Activated CD4-positive, alpha-beta T cell treated with anti-CD3 and anti-CD28 coated beads for 24 hours (primary cell): ENCODE results near the gene RARB.

Experiments
- DNase-seq, 2 donors: peaks; one replicate each; pipeline ENCODE4 v3.0.0-alpha.2; 2020; ENCODE audit warnings: low read depth in 2 of 2

RARB gene

DNA sequence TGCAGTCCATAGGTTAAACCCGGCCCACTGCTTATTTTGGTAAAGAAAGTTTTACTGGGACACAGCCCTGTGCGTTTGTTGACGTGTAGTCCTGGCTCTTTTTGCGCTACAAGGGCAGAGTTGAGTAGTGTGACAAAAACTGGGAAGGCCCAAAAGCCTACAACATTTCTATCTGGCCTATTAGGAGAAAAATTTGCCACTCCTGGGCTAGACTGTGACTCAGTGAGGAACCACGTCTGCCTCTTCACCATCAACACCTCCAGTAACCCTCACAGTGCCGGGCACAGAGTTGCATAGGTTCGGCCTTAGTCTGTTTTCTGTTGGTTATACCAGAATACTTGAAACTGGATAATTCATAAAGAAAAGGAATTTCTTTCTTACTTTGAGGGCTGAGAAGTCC is 126.3 kb downstream of the RARB start:
- DNase-seq, result no peak

DNA sequence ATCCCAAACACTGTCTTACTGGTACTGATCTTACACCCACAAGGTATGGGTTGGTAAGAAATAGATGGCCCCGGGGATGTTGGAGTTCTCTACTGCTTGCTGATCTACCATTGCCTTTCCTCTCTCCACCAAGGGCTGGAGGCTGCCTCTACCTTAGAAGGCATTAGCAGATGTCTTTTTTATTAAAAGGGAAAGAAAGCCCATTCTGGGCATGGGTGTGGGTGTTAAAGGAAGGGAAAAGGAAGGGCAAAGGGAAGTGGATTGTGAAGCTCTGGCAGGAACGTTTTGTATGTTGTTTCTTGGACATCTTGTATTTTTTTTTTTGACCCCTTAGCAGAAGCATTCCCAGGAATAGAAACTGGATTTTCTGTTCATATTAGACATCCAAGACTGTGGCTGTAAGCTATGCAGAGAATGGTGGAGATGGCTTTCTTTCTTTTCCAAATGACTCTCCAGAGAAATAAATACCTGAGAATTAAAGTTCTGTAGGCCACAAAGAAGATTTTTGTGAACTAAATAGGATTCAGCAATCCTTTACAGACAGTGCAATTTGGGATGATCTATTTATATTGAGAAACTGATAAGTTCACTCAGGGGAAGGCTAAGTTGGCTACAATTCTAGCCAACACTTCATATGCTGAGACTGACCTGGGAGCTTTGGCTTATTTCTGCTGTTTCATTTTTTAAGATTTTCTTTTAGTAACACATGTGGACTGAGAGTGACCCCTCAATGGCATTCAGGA is 127.8 kb downstream of the RARB start:
- DNase-seq, result no peak

DNA sequence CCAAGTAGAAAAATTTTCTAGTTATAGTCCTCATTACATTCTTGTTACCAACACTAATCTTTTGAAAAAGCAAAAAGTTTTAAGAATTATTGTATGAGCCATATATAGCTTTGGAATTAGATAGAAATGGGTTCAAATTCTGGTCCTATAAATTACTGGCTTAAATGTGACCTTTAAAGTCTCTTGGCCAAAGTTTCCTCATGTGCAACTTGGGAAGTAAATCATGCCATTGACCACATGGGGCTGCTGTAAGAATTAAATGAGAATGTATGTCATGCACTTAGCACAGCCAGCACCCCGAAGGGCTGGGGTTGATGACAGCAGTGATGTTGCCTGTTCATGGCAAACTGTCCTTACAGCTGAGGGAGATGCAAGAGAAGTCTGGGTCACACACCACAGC is 128.4 kb downstream of the RARB start:
- DNase-seq, result no peak

DNA sequence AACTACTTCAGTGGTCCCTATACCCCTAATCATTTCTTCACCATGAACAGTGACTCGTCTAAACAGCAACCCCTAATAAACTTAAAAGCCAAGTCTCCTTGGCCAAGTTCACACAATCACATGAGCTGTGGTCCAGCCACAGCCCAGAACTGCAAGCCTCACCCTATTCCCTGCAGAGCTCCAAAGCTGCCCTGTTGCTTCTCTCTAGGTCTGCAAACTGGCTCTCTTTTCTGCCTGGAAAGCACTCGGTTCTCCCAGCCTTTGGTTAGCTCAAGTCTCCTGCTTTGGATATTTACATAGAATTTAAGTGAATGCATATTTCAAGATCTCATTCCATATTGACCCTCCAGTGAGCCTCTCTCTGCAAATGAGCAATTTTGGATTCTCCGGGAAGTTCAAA is 129.6 kb downstream of the RARB start:
- no peak for DNase-seq

DNA sequence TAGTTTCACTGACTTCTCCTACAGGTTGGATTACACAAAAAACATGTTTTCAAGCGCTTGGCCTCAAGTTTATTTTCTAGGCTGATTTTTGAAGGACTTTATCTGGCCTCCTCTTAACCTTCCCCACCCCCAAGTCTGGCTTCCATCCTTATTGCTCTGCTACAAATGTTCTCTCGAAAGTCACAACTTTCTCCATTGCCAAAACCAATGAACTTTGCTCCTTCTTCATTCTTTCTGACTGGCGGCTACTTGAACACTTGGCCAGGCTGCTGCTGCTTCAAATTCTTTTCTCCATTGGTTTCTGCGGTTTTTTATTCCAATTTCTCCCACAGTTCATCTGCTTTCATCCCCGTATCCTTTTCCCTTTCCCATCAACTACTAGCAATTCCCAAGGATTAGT is 130.1 kb downstream of the RARB start:
- DNase-seq, result no peak

DNA sequence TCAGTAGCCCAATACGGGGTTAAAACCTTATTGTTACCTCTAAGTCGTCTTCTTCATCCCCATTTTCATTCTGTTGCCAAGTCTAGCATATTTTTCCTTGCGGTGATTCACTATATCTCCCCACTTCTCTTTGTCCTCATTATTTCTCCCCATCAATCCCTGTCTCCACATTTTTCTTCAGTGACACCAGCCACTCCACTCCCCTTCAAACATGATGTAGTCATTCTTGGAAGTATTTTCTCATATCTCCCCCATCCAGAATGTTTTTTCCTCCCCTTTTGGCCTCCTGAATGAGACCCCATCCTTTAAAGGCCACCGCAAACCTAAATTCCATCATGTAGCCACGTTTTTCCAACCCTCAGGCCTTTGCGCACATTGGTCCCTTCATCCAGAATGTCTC is 130.7 kb downstream of the RARB start:
- DNase-seq, result no peak

DNA sequence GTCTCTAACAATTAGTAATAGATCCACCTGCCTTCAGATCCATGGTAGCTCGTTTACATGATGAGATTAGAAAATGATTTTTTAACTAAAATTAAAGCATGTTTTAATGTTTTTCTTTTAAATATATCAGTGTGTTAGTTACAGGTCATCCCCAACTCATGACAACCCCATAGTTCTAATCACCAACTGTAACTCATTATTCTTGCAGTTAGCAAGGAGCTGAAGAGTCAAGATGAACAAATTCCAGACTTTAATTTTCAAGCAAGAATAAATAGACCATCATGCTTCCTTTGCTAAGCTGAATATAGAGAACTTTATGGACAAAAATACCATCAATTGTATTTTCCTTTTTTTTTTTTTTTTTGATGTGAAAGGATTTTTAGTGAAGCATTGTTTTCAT is 135.5 kb downstream of the RARB start:
- no peak for DNase-seq

DNA sequence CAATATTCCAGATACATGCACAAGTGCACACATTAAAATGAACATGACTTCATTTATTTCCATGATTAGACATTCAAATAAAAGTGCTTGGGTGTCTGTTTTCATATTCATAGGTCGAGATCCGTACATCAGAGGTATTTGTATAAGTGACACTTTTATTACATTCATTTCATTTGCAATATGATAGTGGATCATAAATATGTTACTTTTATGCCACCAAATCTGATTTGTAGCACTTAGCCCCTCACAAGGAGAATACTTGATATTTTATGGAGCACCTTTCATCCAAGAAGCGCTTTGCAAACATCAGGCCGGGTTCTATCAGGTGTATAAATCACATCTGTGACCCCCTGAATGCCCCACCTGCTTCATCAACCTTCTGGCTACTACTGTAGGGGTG is 136.0 kb downstream of the RARB start:
- no peak for DNase-seq

DNA sequence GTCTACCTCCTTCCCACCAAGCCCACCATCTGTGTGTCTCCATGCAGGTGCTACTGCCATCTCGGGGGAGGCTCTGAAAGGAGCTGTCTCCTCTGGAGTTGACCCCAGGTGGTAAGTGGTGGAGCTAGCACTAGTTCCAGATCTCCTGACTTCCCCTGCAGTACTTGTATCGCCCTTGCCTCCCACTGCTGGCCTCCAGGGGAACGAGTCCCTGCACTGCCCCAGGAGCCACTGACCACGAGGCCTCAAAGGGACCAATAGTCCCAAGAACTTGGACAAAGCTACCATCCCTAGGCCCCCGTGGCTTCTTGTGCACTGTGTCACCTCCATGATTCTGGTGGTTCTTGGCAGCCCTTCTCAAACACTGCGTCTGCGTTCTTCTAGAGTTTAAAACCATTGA is 137.7 kb downstream of the RARB start:
- DNase-seq, result no peak

DNA sequence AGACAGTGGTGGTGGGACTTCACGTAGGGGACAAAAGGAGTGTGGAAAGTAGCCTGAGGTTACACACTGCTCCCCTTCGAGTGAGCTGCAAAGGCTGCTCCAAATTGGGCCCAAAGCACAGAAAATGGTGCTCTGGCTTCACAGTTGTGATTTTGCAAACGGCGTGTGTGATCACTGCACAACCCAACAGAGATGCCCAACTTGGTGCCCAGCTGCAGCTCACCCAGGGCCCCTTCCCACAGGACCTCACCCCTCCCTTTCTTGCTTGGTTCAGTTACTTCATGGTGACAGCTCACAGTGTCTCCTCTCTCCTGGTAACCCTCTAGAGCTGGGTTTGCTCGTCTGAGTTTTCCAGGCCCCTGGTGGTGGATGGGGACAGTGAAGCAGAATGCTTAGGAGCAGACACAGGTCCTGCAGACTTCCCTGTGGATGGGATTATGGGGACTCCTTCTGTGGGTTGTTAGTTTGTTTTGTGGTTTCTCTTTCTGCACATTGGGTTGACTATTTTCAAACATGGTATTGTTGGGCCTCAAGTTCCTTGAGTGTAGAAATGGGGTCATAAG is 138.4 kb downstream of the RARB start:
- no peak for DNase-seq

DNA sequence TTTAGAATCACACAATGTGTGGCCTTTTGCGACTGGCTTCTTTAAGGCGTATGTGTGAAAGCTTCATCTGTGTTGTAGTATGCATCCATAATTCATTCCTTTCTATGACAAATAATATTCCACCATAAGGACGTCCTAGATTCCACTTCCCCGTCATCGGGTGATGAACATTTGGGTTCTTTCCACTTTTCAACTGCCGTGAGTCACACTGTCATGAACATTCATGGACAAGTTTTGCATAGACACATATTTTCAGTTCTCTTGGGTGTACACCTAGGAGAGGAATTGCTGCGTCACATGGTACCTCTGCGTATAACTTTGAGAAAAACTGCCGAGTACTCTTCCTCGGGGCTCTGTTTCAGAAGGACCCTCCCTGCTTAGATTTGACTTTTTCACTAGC is 139.3 kb downstream of the RARB start:
- no peak for DNase-seq

DNA sequence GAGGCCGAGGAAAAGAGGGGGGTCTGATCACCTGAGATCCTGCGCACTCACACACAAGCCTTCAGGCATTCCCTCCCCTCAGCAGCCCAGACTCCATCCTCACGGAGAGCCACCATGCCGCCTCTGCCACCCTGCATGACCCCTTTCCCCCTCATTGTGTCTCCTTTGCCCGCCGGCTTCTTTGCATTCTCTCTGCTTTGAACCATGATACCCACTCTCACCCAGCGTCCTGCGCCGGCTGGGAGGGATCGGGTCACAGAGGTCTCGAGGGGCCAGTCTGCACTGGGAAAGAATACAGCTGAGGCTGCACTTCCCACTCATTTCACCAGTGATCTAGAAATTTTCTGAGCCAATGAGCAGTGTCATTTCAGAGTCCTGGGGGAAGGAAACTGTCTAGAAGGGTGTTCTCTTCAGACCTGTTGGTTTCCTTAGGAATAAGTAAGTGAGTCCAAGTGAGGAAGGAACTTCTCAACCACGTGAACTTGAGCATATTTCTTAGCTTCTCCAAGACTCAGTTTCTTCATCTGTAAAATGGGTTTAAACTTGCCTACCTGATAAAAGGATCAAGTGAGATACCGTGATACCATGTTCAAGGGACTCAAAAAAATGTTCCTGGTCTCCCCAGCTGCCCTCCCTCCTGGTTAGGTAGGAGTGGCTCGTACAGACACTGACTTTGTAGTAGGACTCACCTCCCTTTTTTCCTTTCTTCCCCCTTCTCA is 139.9 kb downstream of the RARB start:
- DNase-seq, result no peak

DNA sequence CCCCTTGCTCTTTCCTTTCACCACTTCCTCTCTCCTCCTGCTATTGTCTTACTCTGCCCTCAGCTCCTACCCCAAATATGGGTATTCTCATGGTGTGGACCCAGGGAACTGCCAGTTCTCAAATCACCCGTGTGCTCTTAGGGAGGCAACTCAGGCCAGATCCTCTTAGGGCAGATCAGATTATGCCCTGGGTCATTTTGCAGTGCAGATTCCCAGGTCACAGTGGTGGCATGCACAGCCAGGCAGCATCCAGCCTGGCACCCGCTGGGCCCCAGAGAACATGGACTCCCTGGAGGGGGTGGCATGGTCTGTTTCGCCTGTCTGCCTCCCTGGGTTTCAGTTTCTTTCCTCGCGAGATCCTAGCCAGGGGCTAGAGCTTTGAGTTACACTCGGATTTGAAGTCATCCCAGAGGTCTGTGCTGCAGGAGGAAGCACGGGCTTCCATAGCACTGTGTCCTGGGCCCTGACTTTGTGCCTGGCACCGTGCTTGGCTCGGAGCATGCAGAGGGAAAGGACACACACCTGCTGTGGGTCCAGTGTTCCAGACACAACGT is 140.5 kb downstream of the RARB start:
- DNase-seq, result no peak

DNA sequence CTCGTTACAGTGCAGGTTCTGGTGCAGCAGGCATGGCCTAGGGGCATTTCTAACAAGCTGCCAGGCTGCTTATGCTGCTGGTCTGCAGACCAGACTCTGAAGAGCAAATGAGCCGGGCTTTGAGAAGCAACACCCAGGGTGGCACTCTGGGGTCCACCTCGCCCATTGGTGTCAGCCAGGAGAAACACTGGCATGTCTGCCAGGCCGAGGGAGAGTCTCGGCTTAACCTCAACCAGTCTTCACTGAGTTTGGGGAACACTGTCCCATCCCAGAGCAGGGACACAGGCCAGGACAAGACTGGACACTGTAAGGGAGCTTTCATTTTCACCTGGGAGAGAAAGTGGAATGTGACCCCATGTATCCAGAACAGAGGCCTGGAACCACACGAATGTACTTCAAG is 143.2 kb downstream of the RARB start:
- DNase-seq, result no peak

DNA sequence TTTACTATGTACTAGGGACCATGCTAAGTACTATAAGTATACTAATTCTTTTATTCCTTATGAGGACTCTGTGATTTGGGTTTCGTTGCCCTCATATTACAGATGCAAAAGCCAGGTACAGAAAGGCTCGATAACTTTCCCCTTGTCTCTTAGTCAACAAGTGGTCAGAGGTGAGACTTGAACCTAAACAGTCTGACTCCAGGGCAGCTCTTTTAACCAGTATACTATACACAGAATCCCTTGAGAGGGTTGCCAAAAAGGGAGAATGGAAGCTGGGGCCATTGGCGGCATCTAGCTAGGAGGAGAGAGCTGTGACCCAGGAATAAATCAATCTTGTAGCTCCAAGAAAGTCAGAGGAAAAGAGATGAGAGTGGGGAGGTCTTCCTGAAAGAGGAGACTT is 144.3 kb downstream of the RARB start:
- DNase-seq, result no peak

DNA sequence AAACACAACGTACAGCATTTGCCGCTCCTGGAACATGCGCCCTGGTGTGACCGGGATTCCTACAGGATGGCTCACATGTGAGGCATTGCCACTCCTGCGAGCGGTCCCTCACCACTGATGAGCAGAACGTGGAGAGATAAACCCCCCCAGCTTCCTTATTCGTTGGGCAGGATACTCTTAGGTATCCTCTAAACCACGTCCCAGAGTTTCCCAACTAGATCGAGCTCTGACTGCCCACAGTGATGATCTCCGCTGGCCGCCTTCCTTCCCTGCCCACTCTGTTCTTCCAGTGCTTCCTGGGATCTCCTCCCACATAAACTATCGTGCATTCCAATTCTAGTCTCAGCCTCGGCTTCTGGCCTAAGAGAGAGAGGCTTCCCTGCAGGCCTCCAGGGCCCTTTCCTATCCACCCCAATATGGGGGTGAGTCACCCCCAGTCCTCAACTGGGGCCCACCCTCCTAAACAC is 144.9 kb downstream of the RARB start:
- DNase-seq, result no peak

DNA sequence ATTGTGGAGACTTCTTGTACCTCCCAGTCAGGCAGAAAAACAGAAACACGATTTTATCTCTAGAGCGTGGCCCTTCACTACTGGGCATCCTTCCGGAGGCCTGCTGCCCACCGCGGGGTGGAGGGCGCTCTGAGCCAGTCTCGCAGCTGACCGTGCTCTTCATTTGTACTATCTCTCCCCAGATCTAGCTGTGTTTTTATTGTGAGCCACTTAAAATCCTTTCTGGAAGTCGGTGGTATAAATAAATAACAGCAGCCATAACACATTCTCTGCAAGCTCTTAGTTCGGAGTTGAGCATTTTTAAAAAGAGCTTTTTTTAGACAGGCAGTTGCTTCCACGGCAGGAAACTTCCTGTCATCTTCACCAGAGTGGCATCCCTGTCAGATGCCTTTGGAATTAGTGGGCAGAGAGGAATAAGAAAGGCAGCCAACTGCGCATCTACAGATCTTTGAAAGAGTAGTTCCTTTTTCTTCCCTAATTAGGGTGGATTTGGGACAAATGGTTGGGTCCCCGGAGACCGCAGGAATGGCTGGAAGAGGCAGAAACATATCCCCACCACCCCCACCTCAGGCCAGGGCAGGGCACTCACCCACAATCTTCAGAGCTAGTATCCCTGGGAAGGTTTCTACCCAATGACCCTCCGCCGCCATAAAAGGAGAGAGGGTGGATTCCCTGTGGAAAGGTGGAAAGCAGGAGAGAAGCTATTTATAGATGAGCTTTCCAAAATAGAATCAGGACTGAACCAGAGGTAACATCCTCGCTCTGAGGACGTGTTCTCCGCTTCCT is 145.5 kb downstream of the RARB start:
- DNase-seq, result no peak

DNA sequence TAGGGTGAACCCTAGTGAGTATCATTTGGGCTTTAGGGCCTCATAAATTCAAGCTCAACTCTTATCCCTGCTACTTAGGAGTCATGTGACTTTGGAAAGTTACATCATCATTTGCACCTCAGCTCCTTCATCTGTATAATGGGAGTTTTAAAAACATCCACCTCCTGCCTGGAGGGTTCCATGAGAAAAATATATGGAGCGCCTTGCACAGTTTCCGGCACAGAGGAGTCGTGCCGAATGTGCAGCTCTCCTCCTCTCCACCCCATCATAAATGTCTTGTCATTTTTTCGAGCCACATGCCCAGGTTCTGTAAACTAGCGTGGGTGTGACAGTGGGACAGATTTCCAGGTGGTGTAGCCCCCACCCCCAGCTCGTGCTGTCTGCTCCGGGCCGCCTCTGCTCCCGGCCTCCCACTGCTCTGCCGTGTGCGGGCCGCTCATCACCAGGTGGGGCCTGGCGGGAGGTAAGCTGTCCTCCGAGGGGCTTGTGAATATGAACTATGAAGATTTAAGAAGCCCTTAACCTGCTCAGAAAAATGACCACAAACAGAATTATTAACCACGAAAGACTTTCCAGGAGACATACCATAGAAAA is 146.2 kb downstream of the RARB start:
- no peak for DNase-seq

DNA sequence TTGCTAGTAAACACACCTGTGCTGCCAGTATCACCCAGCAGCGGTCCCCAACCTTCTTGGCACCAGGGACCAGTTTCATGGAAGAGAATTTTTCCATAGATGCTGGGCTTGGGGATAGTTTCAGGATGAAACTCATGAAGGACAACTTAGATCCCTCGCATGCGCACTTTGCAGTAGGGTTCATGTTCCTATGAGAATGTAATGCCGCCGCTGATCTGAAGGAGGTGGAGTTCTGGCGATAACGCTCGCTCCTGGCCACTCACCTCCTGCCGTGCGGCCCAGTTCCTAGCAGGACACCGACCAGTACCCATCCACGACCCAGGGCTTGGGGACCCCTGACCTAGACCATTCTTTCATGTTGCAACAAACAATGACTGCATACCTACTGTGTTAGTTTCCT is 146.9 kb downstream of the RARB start:
- DNase-seq, result no peak

DNA sequence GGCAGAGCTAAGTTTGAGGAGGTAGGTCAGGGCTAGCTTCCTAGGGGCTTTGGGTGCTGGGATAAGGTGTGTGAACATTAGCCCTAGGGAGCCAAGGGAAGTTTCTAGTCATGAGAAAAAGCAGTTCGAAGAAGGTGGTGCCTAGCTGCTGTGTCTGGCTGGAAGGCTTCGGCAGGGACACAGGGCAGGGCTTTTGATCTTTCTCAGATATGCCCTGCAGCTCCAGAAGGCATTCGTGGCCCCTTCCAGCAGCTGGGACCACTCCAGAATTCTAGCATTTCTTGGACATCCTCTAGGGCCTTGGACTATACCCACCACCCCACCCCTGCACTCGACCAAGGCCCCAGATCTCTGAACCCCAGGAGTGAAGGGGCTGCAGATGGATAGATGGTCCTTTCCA is 148.1 kb downstream of the RARB start:
- no peak for DNase-seq

DNA sequence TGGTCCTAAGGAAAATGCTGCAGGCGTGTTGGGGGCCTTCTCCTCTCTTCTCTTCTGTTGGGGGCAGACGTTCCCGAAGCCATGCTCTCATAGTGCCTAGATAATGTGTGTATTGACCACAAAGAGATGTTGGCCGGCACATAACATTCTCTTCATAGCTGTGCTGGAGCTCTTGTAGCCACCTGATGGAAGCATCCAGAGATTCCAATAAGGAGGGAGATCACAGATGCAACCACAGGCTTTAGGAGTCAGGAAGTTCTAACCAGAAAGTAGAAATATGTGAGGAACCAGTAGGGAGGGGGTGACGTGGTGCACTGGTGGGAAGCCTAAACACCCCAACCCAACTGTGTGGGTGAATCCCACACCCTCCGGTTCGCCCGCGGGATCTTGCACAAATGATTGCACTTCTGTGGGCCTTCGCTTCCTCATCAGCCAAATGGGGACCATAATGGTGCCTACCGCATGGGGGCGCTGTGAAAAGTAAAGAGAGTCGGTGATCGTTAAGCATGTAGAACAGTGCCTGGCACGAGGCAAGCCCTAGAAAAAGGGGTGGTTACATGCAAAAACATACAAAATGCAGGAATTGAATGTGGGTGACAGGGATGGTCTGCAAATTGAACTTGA is 148.9 kb downstream of the RARB start:
- no peak for DNase-seq
